Bronchial epithelial cell (primary cell): Measurements from ENCODE around the gene PBX1. TPM values are rescaled to one million over a fixed set of nuclear protein-coding genes. Genes with fewer than 3 reads are reported as not detected.

Experiments
- DNase-seq: peaks from one replicate; pipeline ENCODE4 v3.0.0-alpha.2; 2010; ENCODE audit warnings: low read depth
- FAIRE-seq: peaks from 2 replicates; lab custom pipeline; 2011; peaks lifted over from hg19 to GRCh38; lab: Jason Lieb, UNC
- H3K27me3 ChIP-seq: 2 replicates; pipeline ENCODE4 v1.5.1; 2011; ENCODE audit warnings: low read length; ENCODE audit not compliant: control insufficient read depth, insufficient read depth
- H3K36me3 ChIP-seq: 2 replicates; pipeline ENCODE4 v1.5.1; 2011; ENCODE audit warnings: low read length; ENCODE audit not compliant: control insufficient read depth, insufficient read depth
- H3K4me3 ChIP-seq: 2 replicates; pipeline ENCODE4 v1.5.1; 2011; ENCODE audit warnings: mild to moderate bottlenecking, low read depth, low read length, control low read depth
- total RNA-seq: library from RNA; depleted of rRNA; stranded (reverse); fragments of >200 nt; gene quantifications from 2 replicates; pipeline ENCODE4 v1.2.1, GENCODE V29; 2014
- TF ChIP-seq, protein P1 (sequence below): IDR thresholded peaks from 2 replicates; pipeline ENCODE4 v1.5.1; 2011; ENCODE audit warnings: mild to moderate bottlenecking, moderate library complexity, low read length, control low read depth, inconsistent platforms; ENCODE audit not compliant: insufficient read depth, severe bottlenecking

Gene PBX1
- total RNA-seq, 1 donor from 2014 or later, result 3.2 TPM

DNA sequence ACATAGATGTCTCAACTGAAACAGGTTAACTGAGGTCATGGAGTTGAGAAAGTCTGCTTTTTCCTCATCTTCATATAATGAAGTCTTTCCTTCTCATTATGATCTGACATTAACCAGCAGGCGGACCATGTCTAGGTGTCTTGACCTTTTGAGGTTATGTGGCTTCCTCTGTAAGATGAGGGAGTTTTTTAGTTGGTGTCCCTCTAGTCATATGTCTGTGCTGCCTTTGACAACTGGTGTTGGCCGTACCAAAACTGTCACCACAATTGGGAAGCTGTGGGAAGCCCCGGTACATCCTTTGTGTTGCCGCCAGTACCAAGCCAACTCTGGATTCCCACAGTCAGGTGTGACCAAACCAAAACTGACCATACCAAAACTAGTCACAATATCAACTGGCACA lies 105.1 kb downstream of the PBX1 start:
- TF ChIP-seq, protein P1, sequence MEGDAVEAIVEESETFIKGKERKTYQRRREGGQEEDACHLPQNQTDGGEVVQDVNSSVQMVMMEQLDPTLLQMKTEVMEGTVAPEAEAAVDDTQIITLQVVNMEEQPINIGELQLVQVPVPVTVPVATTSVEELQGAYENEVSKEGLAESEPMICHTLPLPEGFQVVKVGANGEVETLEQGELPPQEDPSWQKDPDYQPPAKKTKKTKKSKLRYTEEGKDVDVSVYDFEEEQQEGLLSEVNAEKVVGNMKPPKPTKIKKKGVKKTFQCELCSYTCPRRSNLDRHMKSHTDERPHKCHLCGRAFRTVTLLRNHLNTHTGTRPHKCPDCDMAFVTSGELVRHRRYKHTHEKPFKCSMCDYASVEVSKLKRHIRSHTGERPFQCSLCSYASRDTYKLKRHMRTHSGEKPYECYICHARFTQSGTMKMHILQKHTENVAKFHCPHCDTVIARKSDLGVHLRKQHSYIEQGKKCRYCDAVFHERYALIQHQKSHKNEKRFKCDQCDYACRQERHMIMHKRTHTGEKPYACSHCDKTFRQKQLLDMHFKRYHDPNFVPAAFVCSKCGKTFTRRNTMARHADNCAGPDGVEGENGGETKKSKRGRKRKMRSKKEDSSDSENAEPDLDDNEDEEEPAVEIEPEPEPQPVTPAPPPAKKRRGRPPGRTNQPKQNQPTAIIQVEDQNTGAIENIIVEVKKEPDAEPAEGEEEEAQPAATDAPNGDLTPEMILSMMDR, result no peak
- Histone ChIP-seq H3K27me3 (no peaks in the 10 kb centered on the region), H3K36me3 (no peaks in the 10 kb centered on the region), H3K4me3 (no peak overlapping the region)
- no peak for DNase-seq
- FAIRE-seq, result no peak

DNA sequence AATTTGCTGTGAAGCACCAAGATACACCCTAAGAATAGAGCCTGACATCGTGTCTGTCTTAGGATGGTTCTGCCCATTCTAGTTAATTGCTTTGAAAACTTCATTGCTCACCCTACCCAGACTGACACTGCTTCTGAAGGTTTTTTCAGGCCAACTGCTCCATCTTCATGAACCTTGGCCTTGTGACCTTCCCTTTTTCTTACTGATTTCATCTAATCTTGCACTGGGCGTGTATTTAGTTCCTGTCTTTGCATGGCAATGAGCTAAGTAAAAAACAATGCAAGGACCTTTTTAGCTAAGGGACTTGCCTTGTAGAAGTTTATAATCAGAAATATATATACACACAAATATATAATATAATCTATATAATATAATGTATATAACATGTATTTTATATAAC lies 108.0 kb downstream of the PBX1 start:
- no peak for FAIRE-seq
- no peak overlapping the region for H3K4me3 ChIP-seq
- TF ChIP-seq, protein P1, result no peak
- H3K36me3 ChIP-seq, result no peaks in the 10 kb centered on the region
- no peak for DNase-seq
- no peaks in the 10 kb centered on the region for H3K27me3 ChIP-seq

DNA sequence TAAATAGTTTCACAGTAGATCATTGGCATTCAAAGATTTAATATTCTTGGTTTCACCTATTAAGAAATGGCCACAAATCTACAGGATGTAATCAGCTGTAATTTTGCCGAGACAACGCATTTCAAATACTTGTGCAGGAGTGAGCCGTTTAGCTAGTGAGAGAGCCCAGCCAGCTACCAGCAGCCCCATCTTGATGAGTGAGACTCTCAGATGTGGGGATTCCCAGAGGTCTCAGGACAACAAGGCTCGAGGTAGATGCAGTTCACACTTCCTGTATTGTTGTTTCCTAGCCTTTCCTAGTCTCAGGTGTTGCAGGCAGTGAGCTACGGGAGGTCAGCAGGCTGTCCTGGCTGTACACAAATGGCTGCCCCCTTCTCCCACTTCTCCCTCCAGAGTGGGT lies 108.6 kb downstream of the PBX1 start:
- TF ChIP-seq, protein P1, result no peak
- FAIRE-seq, result no peak
- Histone ChIP-seq H3K36me3 (no peaks in the 10 kb centered on the region), H3K27me3 (no peaks in the 10 kb centered on the region), H3K4me3 (no peak overlapping the region)
- no peak for DNase-seq

- TF ChIP-seq, protein P1, result no peak
- no peaks in the 10 kb centered on the region for H3K27me3 ChIP-seq
- FAIRE-seq, result no peak
- no peak for DNase-seq
- no peak overlapping the region for H3K4me3 ChIP-seq
- no peaks in the 10 kb centered on the region for H3K36me3 ChIP-seq
Observed at GRCh38 chr1:164668491-164669400, 109.8 kb downstream of the PBX1 start.

DNA sequence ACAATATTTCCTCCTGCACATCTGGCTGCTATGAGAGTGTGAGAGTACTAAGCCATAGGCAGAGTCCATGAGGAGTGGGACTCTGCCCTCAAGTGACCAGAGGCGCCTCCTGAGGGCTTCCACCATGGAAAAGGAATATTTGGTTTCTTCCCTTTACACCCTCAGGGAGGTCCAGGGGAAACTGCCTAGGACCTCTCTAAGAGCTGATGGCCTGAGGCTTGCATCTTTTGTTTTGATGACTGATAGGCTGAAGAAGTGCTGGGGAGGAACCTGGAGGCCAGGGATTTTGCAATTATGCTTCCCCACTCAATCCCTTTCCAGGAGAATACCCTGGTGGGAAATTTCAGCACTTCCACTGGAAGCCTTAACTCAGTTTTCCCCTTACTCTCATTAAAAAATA lies 111.0 kb downstream of the PBX1 start:
- DNase-seq (no peak), FAIRE-seq (no peak)
- TF ChIP-seq, protein P1, result no peak

GRCh38 chr1:164670786-164671185 lies 111.8 kb downstream of the PBX1 start:
- no peak for DNase-seq
- TF ChIP-seq, protein P1, result no peak
- no peak overlapping the region for H3K4me3 ChIP-seq
- no peak for FAIRE-seq
- no peaks in the 10 kb centered on the region for H3K27me3 ChIP-seq
- H3K36me3 ChIP-seq, result no peaks in the 10 kb centered on the region

More for the DNA sequence above, 111.0 kb downstream of the PBX1 start:
- no peak overlapping the region for H3K4me3 ChIP-seq
- H3K36me3 ChIP-seq, result no peaks in the 10 kb centered on the region
- no peaks in the 10 kb centered on the region for H3K27me3 ChIP-seq
